Right cardiac atrium (tissue), 5 donors: ENCODE measurements around the gene ADAMTS5. TPM values are rescaled to one million over a fixed set of nuclear protein-coding genes. Genes with fewer than 3 reads are reported as not detected.
A peak's percentile ranks its signal among the peaks of the same experiment; 100 is the strongest.

ENCODE experiments used
- ATAC-seq, 2 donors: fragments of 200-7000 bp; cut with Tn5 transposase; one replicate each; pipeline versions ENCODE4 v1.8.0 to v1.9.1; 2020; ENCODE audit warnings: moderate library complexity in 2 of 2, mild to moderate bottlenecking in 1 of 2
- DNase-seq, 3 donors: peaks; one replicate each; pipeline ENCODE4 v3.0.0-alpha.2; 2020
- H3K27ac ChIP-seq: one replicate; pipeline ENCODE4 v1.5.1; 2013; ENCODE audit warnings: mild to moderate bottlenecking, low read length, control low read depth, moderate library complexity
- H3K27me3 ChIP-seq: one replicate; pipeline ENCODE4 v1.6.1; 2013; ENCODE audit not compliant: control insufficient read depth, insufficient read depth
- H3K4me1 ChIP-seq: one replicate; pipeline ENCODE4 v1.6.1; 2013; ENCODE audit warnings: low read length; ENCODE audit not compliant: control insufficient read depth, insufficient read depth
- H3K4me3 ChIP-seq: one replicate; pipeline ENCODE4 v1.5.1; 2013; ENCODE audit warnings: low read length, control low read depth
- H3K9me3 ChIP-seq: one replicate; pipeline ENCODE4 v1.6.1; 2013; ENCODE audit warnings: low read length; ENCODE audit not compliant: control insufficient read depth
- WGBS: extraction: QIAGEN DNeasy Blood & Tissue Kit; methylation state at CpG from one replicate; pipeline ENCODE4 v1.1.7; 2013; 5-methylcytosine and 5-hydroxymethylcytosine counted together
- intact Hi-C, 4 donors: fragments of 100-400 bp; cut with DNase I; formaldehyde crosslinking; loops; one replicate each; pipeline versions ENCODE4 v1.11.0 to v1.14.0; 2022 to 2023
- polyA plus RNA-seq: library from polyadenylated mRNA; stranded (reverse); fragments of 200-250 nt; gene quantifications from one replicate; pipeline ENCODE4 v1.2.3, GENCODE V29; 2013
- total RNA-seq, 4 donors: library from RNA; stranded (reverse); fragmentation: NEBNext Ultra II Directional; extraction: Animal tissue kit (Norgen Biotek cat#: 25700); gene quantifications; one replicate each; pipeline ENCODE4 v1.2.1, GENCODE V29; 2021
- donor health status: healthy with polysubstance abuse.
- donor health status: DM: no; HTN: yes; CAD: no.
- donor health status: DM: no; HTN: no; CAD: no.
- donor health status: DM: no; HTN: yes; CAD: no; lungs with severe emphysema.
- donor health status: DM: yes; HTN: yes; CAD: no.

ADAMTS5 gene
- total and polyA plus RNA-seq, 5 donors = 1.3 to 4.8 (median 2.6) TPM

DNA sequence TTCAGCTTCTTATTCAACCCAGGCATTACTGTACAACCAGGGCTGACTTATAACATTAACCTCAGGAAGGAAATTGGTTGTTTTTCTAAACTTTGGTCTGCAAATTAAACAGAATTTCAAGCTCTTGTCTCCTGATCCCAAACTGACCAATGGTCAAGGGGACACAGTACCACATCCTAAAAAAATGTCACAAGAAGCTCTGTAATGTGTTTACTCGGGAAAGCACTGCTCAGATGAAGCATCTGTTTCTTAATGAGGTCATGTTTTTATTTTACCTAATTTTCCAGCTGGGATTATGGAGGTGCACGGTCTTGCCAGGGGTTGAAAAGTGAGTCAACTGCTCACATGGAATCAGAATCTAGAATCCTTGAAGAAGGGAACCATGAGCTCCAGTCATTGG lies 18.7 kb downstream of the ADAMTS5 start:
- intact Hi-C loops = no loop called here

DNA sequence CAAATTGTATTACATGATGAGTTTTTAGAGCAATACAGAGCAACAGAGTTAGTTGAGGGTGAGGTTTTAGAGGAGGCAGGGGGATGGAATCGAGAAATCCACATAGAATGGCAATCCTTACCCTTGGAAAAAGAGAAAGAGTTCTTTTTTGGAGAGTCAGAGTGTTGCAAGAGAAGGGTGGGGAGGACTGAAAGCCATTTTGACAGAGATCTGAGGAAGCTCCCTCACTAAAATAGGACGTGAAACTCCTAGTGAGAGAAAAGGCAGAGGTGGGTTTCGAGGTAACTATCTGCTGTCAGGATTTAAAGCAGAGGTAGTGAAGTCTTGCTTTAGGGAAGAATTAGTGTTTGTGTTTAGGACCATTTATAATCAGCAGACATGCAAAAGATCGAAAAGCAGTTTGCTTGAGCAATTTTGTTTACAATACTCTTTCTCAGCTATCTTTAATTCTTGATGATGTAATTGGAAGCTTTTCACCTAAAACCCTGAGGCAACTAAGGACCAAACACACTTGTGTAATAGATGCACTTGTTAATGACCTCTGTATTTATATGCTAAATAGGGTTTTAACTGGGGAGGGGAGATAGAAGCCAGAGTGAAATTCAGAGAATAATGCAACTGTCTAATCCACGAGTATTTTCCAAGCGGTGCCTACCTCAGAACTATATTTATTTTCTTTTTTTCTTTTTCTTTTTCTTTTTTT lies 20.0 kb downstream of the ADAMTS5 start:
- intact Hi-C loops = no loop called here
- Histone ChIP-seq H3K4me3 (no peak overlapping the region), H3K27ac (no peak overlapping the region), H3K4me1 (peaks cover 2% of the 10 kb centered on the region), H3K27me3 (no peaks in the 10 kb centered on the region), H3K9me3 (no peaks in the 10 kb centered on the region)
- ATAC-seq (peak in 1 of 2 donors; percentile 41), DNase-seq (no peak)
- WGBS = 78% methylated on average over 6 of the region's 6 CpGs

More for the DNA sequence above, 18.7 kb downstream of the ADAMTS5 start:
- ATAC-seq (no peak), DNase-seq (no peak)
- Histone ChIP-seq H3K27me3 (no peaks in the 10 kb centered on the region), H3K4me3 (no peak overlapping the region), H3K9me3 (no peaks in the 10 kb centered on the region), H3K27ac (no peak overlapping the region), H3K4me1 (peaks cover 2% of the 10 kb centered on the region)
- WGBS = 51% methylated on average over 2 of the region's 2 CpGs

DNA sequence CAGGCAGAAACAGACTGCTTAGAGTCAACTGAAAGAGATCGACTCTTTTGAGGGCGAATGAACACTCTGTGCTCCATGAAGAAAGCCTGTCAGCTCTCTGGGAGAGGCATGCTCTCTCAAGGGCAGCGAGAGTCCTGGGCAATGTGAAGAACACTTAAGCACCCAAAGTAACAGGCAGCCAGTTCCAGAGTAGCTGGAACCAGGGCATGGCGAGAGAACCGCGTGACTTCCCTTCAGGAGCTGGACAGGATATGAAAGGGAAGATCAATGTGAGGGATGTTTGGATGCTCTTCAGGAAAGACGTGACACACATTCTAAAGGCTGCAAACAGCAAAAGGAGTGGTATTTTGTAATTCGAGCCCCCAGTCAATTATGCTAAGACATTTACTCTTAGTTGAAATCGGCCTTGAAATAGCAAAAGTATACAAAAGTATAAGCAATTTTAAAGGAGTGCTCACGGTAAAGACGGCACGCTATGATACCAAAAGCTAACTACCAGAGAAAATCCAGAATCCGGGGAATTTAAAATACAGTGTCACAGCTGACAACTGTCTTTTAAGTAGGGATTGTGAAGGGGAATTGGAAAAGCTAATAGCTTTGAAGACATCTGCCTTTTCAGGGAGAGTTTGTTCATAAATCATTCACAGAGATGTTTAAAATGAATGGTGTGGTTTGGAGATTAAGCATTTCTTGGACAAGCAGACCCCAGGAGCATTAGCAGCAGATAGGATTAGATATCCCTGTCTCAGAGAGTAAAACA lies 20.8 kb downstream of the ADAMTS5 start:
- H3K27ac ChIP-seq = no peak overlapping the region
- ATAC-seq (peak; percentile 59 to 92), DNase-seq (peak in 2 of 3 donors; percentile 28 to 55)
- peaks cover 2% of the 10 kb centered on the region for H3K4me1 ChIP-seq
- intact Hi-C loops = no loop called here
- no peaks in the 10 kb centered on the region for H3K27me3 ChIP-seq
- 47% methylated on average over 13 of the region's 13 CpGs for WGBS
- H3K9me3 ChIP-seq = no peaks in the 10 kb centered on the region
- H3K4me3 ChIP-seq = no peak overlapping the region

DNA sequence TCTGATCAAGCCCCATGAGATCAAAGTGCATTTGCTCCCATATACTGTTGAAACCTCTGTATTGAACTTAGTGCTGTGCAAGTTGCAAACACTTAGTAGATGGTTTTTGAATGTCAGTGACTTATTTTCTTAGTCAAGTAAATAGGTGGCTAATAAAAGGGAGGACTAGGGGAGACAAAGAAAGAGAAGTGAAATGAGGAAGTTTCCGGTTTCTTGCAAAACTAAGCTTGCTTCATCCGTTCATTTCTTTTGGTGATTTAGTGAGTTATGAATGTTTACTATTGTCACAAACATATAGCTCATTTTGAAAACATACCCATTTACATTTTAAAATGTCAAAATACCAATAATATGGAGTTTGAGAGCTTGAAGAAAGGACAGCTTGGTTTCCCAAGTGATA lies 23.0 kb downstream of the ADAMTS5 start:
- Histone ChIP-seq H3K27ac (no peak overlapping the region), H3K4me1 (peaks cover 2% of the 10 kb centered on the region), H3K9me3 (no peaks in the 10 kb centered on the region), H3K27me3 (no peaks in the 10 kb centered on the region), H3K4me3 (no peak overlapping the region)
- WGBS = 77% methylated on average over 2 of the region's 2 CpGs
- ATAC-seq (no peak), DNase-seq (no peak)
- intact Hi-C loops = no loop called here

DNA sequence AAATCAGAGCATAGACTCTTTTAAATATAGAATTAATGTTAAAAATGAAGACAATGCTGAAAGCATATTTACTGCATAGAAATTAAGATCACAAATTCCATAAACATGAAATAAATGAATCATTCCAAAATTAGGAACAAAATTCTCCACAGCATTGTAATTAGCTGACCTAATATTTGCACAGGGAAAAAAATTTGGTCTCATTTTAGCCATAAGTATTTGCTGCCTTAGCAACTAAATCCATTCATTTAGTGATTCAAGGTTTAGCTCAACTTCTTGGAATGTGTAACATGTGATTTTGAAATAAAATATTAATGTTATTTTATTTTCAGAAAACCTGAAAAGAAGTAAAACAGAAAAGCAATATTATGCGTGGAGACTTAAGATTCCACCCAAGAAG lies 25.5 kb downstream of the ADAMTS5 start:
- Histone ChIP-seq H3K27me3 (no peaks in the 10 kb centered on the region), H3K4me3 (no peak overlapping the region), H3K4me1 (peaks cover 2% of the 10 kb centered on the region), H3K9me3 (no peaks in the 10 kb centered on the region), H3K27ac (no peak overlapping the region)
- DNase-seq (no peak), ATAC-seq (no peak)
- intact Hi-C loops = no loop called here
- 73% methylated on average over 1 of the region's 1 CpG for WGBS

DNA sequence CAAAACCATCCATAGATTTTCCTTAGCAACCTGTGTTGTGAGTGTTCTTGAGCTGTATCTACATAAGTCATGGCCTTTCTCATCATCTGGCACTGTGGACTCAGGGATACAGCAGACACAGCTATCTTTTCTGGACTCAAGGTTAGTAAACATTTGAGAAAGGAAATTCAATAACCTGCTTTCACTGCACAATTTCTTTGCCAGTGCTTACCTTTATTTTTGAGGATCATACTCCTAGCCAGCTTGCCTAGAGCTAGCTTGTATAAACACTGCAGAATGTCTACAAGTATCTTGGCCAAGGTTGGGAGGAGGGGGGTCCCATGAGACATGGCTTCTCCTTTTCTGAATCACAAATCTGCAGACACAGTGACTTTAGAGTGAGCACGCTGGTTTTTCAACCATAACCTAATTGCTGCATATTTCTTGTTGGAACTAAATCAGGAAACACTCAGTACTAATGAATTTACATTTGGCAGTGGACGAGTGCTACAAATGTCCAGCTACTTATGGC lies 27.2 kb downstream of the ADAMTS5 start:
- 49% methylated on average over 2 of the region's 2 CpGs for WGBS
- Histone ChIP-seq H3K27ac (no peak overlapping the region), H3K4me3 (no peak overlapping the region), H3K4me1 (no peaks in the 10 kb centered on the region), H3K9me3 (no peaks in the 10 kb centered on the region), H3K27me3 (no peaks in the 10 kb centered on the region)
- peak in 1 of 3 donors; percentile 24 for DNase-seq
- no peak for ATAC-seq
- intact Hi-C loops = no loop called here

DNA sequence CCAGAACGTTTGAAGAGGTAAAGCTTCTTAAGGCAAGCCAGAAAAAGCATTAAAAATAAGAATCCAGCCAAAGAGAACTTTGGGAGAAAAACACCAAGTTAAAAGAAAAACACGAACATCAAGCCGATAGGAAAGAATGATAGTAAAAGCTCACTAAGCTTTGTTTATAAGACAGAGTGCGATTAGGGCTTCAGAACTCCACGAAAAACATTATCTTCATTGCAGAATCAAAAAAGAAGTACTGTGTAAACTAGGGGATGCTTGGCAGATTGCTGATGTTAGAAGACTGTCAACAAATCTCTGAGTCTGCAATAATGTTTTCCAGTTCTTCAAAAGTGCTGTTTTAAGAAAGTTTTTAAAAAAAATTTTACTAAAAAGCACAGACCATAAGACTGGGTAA lies 30.2 kb downstream of the ADAMTS5 start:
- Histone ChIP-seq H3K27me3 (no peaks in the 10 kb centered on the region), H3K9me3 (no peaks in the 10 kb centered on the region), H3K4me1 (no peaks in the 10 kb centered on the region), H3K4me3 (no peak overlapping the region), H3K27ac (no peak overlapping the region)
- 58% methylated on average over 5 of the region's 5 CpGs for WGBS
- DNase-seq = no peak
- intact Hi-C loops = no loop called here
- ATAC-seq = no peak

DNA sequence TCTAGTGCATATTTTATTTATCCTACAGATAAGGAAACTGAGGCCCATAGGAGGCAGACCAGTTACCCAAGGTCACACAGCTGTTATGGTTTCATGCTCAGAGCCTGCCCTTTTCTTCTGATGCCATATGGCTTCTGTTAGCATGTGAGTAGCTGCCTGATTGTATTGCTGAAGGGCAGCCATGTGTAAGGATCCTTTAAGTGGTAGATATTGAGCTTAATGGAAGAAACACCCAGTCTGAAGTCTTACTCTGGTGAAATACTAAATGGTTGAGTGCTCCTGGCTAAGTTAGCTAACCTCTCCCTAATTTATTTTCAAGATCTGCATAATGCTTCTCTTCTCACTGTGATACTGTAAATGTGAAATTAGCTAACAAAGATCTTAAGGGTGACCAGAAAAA lies 30.9 kb downstream of the ADAMTS5 start:
- ATAC-seq = no peak
- Histone ChIP-seq H3K27ac (no peak overlapping the region), H3K27me3 (no peaks in the 10 kb centered on the region), H3K9me3 (no peaks in the 10 kb centered on the region), H3K4me1 (no peaks in the 10 kb centered on the region), H3K4me3 (no peak overlapping the region)
- DNase-seq = no peak
- intact Hi-C loops = no loop called here

DNA sequence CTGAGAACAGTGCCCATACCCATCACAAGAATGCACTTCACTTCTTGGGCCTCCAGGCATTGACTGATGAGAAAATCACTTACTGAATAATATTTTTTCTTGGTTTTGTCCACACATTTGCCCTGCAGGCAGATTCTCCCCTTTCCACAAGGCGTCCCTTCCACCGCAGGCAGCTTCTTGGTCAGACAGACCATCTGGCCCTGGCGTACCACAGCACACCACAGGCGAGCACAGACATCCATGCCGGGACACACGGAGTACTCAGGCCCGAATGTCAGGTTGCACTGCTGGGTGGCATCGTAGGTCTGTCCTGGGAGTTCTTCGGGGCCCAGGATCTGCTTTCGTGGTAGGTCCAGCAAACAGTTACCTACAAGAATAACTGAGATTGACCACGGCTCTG lies 32.5 kb downstream of the ADAMTS5 start:
- H3K4me1 ChIP-seq = no peaks in the 10 kb centered on the region
- WGBS = 96% methylated on average over 11 of the region's 11 CpGs
- H3K9me3 ChIP-seq = no peaks in the 10 kb centered on the region
- DNase-seq (no peak), ATAC-seq (no peak)
- no peaks in the 10 kb centered on the region for H3K27me3 ChIP-seq
- intact Hi-C loops = no loop called here
- no peak overlapping the region for H3K4me3 ChIP-seq
- no peak overlapping the region for H3K27ac ChIP-seq

DNA sequence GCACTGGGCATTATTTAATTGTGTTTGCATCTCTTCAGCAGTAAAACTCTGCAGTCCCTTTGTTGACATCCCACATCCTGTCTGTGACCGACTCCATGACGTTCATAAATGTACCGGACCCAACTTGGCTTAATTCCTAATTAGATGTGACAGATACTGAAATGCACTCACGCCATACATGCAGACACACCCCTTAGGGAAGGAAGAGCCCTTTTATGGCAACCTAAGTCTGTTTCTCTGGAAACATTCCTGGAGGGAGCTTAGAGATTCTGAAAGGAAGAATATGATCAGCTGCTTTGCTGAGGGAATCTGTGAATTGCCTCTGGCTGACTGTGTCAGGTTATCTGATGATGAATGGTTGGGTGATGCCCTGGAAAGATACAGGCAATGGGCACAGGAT lies 33.4 kb downstream of the ADAMTS5 start:
- Histone ChIP-seq H3K4me3 (no peak overlapping the region), H3K9me3 (no peaks in the 10 kb centered on the region), H3K27me3 (no peaks in the 10 kb centered on the region), H3K4me1 (no peaks in the 10 kb centered on the region), H3K27ac (no peak overlapping the region)
- ATAC-seq (no peak), DNase-seq (no peak)
- intact Hi-C loops = no loop called here
- 54% methylated on average over 4 of the region's 4 CpGs for WGBS

DNA sequence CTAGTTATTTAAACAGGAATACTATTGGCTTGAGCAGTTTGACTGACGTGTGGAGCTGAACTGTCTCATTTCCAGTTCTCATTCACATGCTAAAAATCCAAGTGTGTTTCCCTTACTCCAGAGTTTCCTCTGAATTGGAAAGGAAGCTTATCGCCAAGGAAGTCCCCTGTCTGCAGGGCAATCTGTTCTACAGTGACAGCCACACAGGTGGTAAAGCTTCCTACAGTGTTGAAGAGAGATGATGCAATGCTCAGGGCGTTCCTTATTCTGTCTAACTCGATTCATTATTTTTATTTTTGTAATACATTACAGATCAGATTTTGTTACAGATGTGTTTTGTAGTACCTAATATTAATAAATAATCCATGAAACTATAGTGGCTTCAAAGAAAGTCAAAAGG lies 41.3 kb downstream of the ADAMTS5 start:
- Histone ChIP-seq H3K27ac (no peak overlapping the region), H3K4me3 (no peak overlapping the region), H3K27me3 (no peaks in the 10 kb centered on the region), H3K4me1 (no peaks in the 10 kb centered on the region), H3K9me3 (no peaks in the 10 kb centered on the region)
- ATAC-seq = no peak
- no peak for DNase-seq
- WGBS = 68% methylated on average over 4 of the region's 4 CpGs
- intact Hi-C loops = no loop called here
